ENCODE results near the gene ZFYVE27.
"Not testable (repeated sequence)": the region's sequence is repeated elsewhere in the genome, so short reads cannot be mapped to it uniquely, and the experiment has no call there.

ZFYVE27 gene, protein sequence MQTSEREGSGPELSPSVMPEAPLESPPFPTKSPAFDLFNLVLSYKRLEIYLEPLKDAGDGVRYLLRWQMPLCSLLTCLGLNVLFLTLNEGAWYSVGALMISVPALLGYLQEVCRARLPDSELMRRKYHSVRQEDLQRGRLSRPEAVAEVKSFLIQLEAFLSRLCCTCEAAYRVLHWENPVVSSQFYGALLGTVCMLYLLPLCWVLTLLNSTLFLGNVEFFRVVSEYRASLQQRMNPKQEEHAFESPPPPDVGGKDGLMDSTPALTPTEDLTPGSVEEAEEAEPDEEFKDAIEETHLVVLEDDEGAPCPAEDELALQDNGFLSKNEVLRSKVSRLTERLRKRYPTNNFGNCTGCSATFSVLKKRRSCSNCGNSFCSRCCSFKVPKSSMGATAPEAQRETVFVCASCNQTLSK

DNA sequence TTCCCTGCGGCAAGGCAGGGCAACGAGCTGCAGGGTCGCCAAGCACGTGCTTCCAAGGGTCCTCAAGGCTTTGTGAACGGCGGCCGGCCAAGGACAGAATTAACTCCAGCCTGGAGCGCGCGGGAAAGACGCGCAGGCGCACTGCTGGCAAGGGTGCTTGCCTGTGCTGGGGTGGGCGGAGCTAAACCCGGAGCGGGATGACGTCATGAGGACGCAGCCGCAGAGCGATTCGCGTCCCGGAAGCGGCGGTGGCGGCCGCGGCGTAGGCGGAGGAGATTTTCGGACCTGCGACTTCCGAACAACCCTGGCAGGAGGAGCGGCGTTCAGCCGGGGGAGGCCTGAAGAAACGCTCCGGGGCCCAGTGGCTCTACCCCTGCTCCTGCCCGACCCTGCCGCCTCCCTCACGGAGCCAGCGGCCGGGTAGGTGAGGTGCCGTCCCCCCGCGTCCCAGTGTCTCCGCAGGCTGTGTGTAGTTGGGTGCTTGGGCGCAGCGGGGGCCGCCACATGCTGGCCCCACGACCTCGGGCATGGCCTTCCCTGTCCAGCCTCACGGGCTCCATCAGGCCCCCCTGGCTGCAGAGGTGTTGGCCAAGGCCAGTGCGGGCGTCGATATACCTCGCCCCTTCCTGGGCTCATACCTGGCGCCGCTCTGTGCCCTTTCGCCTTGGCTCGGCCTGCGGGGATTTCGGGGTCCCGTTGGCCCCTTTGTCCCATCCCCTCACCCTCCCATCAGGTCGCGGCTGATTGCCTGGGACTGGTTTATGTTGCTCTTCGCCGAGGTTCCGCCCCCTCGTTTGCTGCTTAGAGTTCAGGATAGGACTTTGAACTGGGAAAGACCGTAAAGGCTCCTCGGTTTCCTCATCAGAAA is at the start of gene ZFYVE27:
TSS of gene ZFYVE27 (plus strand) at position 227 of the 868 bp plus-strand sequence. CDS start 1,350 bp downstream, outside the sequence.
- TF ChIP-seq POLR2A (IDR thresholded peaks at IDR 0.05; ENCODE audit: low read length) = peak; percentile 97
- no peak for TF ChIP-seq GATA1 (IDR thresholded peaks at IDR 0.05; ENCODE audit: low read depth, low read length)
- peak; percentile 95 to 98 for DNase-seq

DNA sequence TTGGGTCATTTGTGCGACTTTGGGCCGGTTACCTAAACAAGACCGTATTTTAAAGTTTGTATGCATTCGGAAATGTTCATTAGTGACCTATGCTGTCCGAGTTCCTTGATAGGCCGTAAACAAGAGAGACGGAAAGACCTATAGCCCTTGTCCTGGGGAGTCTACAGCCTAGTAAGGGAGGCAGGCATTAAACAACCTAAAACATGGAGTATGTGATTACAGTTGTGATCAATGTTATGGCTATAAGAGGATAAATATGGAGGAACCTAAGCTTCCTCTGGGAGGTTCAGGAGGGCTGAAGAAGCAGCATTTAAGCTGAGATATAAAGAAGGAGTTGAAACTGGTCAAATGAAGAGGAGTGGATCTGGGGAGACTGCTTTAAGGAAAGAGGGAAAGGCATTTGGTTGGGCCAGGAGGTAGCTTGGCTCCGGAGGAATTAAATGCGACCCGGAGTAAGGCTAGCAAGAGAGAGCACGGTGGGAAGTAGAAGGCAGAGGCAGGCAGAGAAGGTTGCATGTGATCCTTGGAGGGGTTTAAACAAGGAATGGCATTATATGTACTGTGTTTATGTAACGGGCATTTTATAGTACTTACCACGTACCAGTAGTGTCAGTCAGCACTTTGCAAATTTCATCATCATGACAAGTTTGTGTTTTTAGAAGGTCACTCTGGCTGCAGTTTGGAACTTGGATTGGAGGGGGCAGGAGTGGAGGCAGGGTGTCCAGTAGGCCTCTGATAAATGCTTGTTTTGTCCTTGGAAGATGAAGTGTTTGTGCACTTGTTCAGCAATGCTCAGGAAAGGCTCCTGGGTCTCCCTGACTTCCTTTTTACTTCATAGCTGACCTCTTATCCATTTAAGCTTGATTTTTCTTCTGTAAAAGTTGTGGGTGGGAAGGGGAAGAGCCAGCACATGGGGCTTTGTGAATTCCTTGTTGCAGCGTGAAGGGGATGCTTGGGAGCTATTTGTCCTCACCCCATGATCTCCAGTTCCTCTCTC is 48.8 kb upstream of the ZFYVE27 start:
- no peak for TF ChIP-seq POLR2A (IDR thresholded peaks at IDR 0.05; ENCODE audit: low read length)
- no peak for TF ChIP-seq GATA1 (IDR thresholded peaks at IDR 0.05; ENCODE audit: low read depth, low read length)
- DNase-seq = peak; percentile 43 to 44

DNA sequence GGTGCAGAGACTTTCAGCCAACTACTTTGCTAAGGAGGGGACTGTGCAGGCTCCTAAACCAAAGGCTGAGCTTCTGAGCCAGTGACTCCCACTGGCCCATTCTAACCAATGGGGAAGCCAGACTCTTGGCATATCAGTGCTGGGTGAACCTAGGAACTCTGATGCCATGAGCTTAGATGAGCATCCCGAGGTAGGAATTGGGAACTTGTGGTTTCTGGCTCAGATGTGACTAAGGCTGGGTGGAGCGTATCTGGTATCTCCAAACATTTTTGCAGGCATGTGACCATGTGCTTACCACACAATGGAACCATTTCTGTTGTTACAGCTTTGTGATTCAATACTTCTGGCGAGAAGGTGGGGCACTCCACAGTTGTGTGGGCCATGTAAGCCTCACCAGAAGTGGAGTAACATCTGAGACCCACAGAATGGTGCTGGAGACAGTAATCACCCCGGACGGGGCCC is 47.3 kb upstream of the ZFYVE27 start:
- TF ChIP-seq POLR2A (IDR thresholded peaks at IDR 0.05; ENCODE audit: low read length) (peak; percentile 16), GATA1 (IDR thresholded peaks at IDR 0.05; ENCODE audit: low read depth, low read length) (no peak)
- DNase-seq = peak; percentile 43 to 50

GRCh38 chr10:97690133-97690532 is 46.8 kb upstream of the ZFYVE27 start:
- TF ChIP-seq POLR2A (IDR thresholded peaks at IDR 0.05; ENCODE audit: low read length) (peak; percentile 2), GATA1 (IDR thresholded peaks at IDR 0.05; ENCODE audit: low read depth, low read length) (no peak)
- no peak for DNase-seq

- not testable (repeated sequence) for DNase-seq
Measured at GRCh38 chr10:97698072-97698655, 38.8 kb upstream of the ZFYVE27 start.

DNA sequence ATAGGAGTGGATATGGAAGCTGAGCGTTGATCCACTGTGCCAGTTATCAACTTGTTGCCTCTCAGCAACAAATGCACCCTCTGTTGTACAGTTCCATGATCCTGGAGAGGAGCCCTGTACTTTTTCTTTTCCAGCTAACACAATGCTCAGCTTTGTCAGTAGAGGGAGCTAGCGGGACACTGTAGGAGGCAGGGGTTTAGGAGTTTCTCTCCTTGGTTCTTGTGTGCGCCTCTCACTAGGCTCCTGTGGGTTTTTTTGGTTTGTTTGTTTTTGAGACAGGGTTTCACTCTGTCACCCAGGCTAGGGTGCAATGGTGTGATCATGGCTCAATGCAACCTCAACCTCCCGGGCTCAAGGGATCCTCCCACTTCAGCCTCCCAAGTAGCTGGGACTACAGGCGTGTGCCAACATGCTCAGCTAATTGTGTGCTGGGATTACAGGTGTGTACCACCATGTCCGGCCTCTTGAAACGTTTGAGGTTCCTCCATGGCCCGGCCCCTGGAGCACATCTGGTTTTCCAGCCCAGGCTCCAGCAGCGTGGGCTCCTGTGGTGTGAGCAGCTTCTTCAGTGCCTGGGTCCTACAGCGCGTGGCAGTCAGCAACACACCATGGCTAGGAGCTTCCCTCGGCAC is 35.4 kb upstream of the ZFYVE27 start:
- DNase-seq = peak; percentile 73 to 83
- no peak for TF ChIP-seq GATA1 (IDR thresholded peaks at IDR 0.05; ENCODE audit: low read depth, low read length)
- no peak for TF ChIP-seq POLR2A (IDR thresholded peaks at IDR 0.05; ENCODE audit: low read length)

DNA sequence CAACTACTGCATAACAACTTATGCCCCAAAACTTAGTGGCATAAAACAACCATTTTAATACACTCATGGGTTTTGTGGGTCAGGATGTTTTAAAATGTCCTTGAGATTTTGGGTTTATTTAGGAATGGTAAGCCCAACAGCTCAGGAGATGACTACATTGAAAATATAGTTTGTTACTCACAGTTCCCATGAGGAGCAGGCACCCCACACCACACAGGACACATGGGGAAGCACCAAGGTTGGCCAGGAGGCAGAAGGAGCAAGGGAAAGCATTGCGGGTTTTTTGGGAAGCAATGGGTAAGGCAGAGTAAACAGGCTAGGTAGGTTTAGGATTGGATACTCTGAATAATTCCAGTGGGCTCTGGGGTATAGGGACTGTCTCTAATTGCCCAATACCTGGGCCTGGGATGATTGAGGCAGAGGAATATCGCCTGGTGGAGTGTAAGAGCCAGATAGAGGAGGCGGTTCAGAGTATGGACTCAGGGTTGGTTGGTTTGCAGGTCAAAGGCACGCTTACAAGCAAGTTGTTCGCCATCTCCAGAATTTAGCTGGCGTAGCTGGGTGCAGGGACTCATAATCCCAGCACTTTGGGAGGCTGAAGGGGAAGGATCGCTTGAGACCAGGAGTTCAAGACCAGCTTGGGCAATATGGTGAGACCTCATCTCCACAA is 33.4 kb upstream of the ZFYVE27 start:
- no peak for DNase-seq
- no peak for TF ChIP-seq POLR2A (IDR thresholded peaks at IDR 0.05; ENCODE audit: low read length)
- no peak for TF ChIP-seq GATA1 (IDR thresholded peaks at IDR 0.05; ENCODE audit: low read depth, low read length)

- no peak for DNase-seq
- TF ChIP-seq GATA1 (IDR thresholded peaks at IDR 0.05; ENCODE audit: low read depth, low read length) = no peak
- no peak for TF ChIP-seq POLR2A (IDR thresholded peaks at IDR 0.05; ENCODE audit: low read length)
Measured at GRCh38 chr10:97704341-97704740, 32.6 kb upstream of the ZFYVE27 start.

GRCh38 chr10:97705006-97705670 is 31.8 kb upstream of the ZFYVE27 start:
- peak in 1 of 2 experiments; percentile 25 for DNase-seq
- TF ChIP-seq POLR2A (IDR thresholded peaks at IDR 0.05; ENCODE audit: low read length) = no peak
- TF ChIP-seq GATA1 (IDR thresholded peaks at IDR 0.05; ENCODE audit: low read depth, low read length) = no peak

GRCh38 chr10:97707134-97707861 is 29.6 kb upstream of the ZFYVE27 start:
- DNase-seq = no peak
- TF ChIP-seq GATA1 (IDR thresholded peaks at IDR 0.05; ENCODE audit: low read depth, low read length) = no peak
- TF ChIP-seq POLR2A (IDR thresholded peaks at IDR 0.05; ENCODE audit: low read length) = no peak

DNA sequence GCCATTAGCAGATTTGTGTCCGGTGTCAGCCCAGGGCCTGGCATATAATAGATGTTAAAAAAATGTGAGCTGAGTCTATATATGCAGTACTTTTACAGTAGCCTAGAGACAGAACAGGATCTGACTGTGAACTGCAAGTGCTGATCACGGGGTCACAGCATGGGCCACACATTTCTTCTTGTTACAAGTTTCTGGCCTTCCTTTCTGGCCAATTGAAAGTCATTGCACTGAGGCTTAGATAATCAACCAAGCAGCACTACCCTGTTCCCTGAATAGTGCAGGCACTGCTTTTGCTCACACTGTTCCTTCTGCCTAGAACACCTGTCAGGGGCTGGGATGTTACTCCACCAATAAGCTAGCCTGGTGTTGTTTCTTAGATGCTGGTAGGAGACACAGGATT is 28.8 kb upstream of the ZFYVE27 start:
- no peak for TF ChIP-seq GATA1 (IDR thresholded peaks at IDR 0.05; ENCODE audit: low read depth, low read length)

More for the DNA sequence above, 28.8 kb upstream of the ZFYVE27 start:
- DNase-seq = no peak
